Inflammatory macrophage treated with lipopolysaccharide for 4 hours (primary cell): ENCODE measurements around the gene TACC2.

Experiments used
- DNase-seq: peaks from one replicate; pipeline ENCODE4 v3.0.0-alpha.2; 2020

The TACC2 gene

GRCh38 chr10:122151121-122151694 lies 162.2 kb downstream of the TACC2 start:
- DNase-seq, result no peak

- DNase-seq, result no peak
These were observed 163.6 kb downstream of the TACC2 start for GRCh38 chr10:122152544-122152943.

- DNase-seq, result no peak
These were observed 165.1 kb downstream of the TACC2 start for GRCh38 chr10:122154031-122154544.

GRCh38 chr10:122154545-122155366 lies 165.8 kb downstream of the TACC2 start:
- no peak for DNase-seq

- no peak for DNase-seq
These were observed 168.5 kb downstream of the TACC2 start for GRCh38 chr10:122157451-122157850.

GRCh38 chr10:122158362-122158761 lies 169.4 kb downstream of the TACC2 start:
- no peak for DNase-seq

- no peak for DNase-seq
These were observed 170.4 kb downstream of the TACC2 start for GRCh38 chr10:122159141-122159970.

- DNase-seq, result no peak
These were observed 172.8 kb downstream of the TACC2 start for GRCh38 chr10:122161795-122162194.

GRCh38 chr10:122162671-122163173 lies 173.8 kb downstream of the TACC2 start:
- no peak for DNase-seq

- DNase-seq, result no peak
These were observed 174.4 kb downstream of the TACC2 start for GRCh38 chr10:122163174-122164022.

- DNase-seq, result no peak
These were observed 175.1 kb downstream of the TACC2 start for GRCh38 chr10:122164023-122164601.

GRCh38 chr10:122164815-122165483 lies 176.0 kb downstream of the TACC2 start:
- DNase-seq, result no peak

GRCh38 chr10:122165484-122166276 lies 176.7 kb downstream of the TACC2 start:
- no peak for DNase-seq

- no peak for DNase-seq
These were observed 179.1 kb downstream of the TACC2 start for GRCh38 chr10:122168101-122168500.

GRCh38 chr10:122168598-122169394 lies 179.8 kb downstream of the TACC2 start:
- DNase-seq, result no peak

- no peak for DNase-seq
These were observed 181.8 kb downstream of the TACC2 start for GRCh38 chr10:122170802-122171201.

- no peak for DNase-seq
These were observed 182.5 kb downstream of the TACC2 start for GRCh38 chr10:122171302-122172075.

GRCh38 chr10:122172361-122173008 lies 183.5 kb downstream of the TACC2 start:
- DNase-seq, result no peak
